Endothelial cell of umbilical vein (primary cell): ENCODE data around the gene RPA1. TPM values are rescaled to one million over a fixed set of nuclear protein-coding genes. Genes with fewer than 3 reads are reported as not detected.

Source experiments
- BruUV-seq: library from RNA; stranded (reverse); fragments of 400-500 nt; replicated peaks from 2 replicates; lab custom pipeline; 2021; lab: Mats Ljungman, UMichigan
- CTCF ChIA-PET: fragments of 300-600, 350-600 bp; sonication (Branson Sonifier 250); formaldehyde crosslinking; loops from one replicate; lab custom pipeline; 2021; ENCODE audit warnings: antibody characterized with exemption, inconsistent platforms; lab: Charles Lee
- POLR2A ChIA-PET: fragments of 300-600, 350-600 bp; sonication (Branson Sonifier 250); formaldehyde crosslinking; loops from one replicate; lab custom pipeline; 2021; ENCODE audit warnings: antibody characterized with exemption, inconsistent platforms; lab: Charles Lee
- DNase-seq: peaks from one replicate; pipeline ENCODE4 v3.0.0-alpha.2; 2011; ENCODE audit warnings: low read depth, low spot score
- FAIRE-seq: peaks from 2 replicates; lab custom pipeline; 2011; peaks lifted over from hg19 to GRCh38; lab: Jason Lieb, UNC
- H2AFZ ChIP-seq: 2 replicates; pipeline ENCODE4 v1.6.0; 2012; ENCODE audit warnings: low read depth, low read length, control low read depth, inconsistent platforms
- H3K27ac ChIP-seq: 2 replicates; pipeline ENCODE4 v1.5.1; 2011; ENCODE audit warnings: low read depth, mild to moderate bottlenecking, control low read depth, low read length, moderate library complexity; ENCODE audit not compliant: insufficient read depth
- H3K27me3 ChIP-seq, 2 experiments: 2 replicates each; pipeline versions ENCODE4 v1.6.0 to v1.6.1; 2011; ENCODE audit warnings: low read length in 2 of 2, mixed read lengths in 1 of 2; ENCODE audit not compliant: control insufficient read depth in 2 of 2, insufficient read depth in 2 of 2
- H3K36me3 ChIP-seq, 2 experiments: 2 replicates in 1 of 2; 3 replicates in 1 of 2; pipeline ENCODE4 v1.5.1; 2011; ENCODE audit warnings: low read length in 2 of 2, mild to moderate bottlenecking in 1 of 2, moderate library complexity in 1 of 2; ENCODE audit not compliant: control insufficient read depth in 2 of 2, insufficient read depth in 2 of 2; ENCODE audit errors: extremely low read depth in 1 of 2
- H3K4me1 ChIP-seq: 3 replicates; pipeline ENCODE4 v1.5.1; 2011; ENCODE audit warnings: mild to moderate bottlenecking, low read length; ENCODE audit not compliant: control insufficient read depth, insufficient read depth; ENCODE audit errors: extremely low read depth
- H3K4me2 ChIP-seq: 2 replicates; pipeline ENCODE4 v1.6.1; 2011; ENCODE audit warnings: low read length, control low read depth, mixed read lengths; ENCODE audit not compliant: insufficient read depth
- H3K4me3 ChIP-seq, 3 experiments: fragments of 200-600 bp in 1 of 3; sonication (generic), shearing (Covaris generic) in 1 of 3; replicated peaks in 1 of 3; 2 replicates each; pipeline ENCODE4 v1.5.1; 2011 to 2016; ENCODE audit warnings: control low read depth in 3 of 3, low read length in 3 of 3, mild to moderate bottlenecking in 2 of 3, inconsistent platforms in 1 of 3, low read depth in 1 of 3, moderate library complexity in 1 of 3; ENCODE audit not compliant: insufficient read depth in 1 of 3
- H3K79me2 ChIP-seq: 2 replicates; pipeline ENCODE4 v1.6.0; 2012; ENCODE audit warnings: low read length, inconsistent platforms; ENCODE audit not compliant: control insufficient read depth, insufficient read depth
- H3K9ac ChIP-seq: replicated peaks from 2 replicates; pipeline ENCODE3; 2011; ENCODE audit warnings: low read length, control low read depth; ENCODE audit not compliant: insufficient read depth; ENCODE audit errors: extremely low read depth
- H3K9me1 ChIP-seq: replicated peaks from 3 replicates; pipeline ENCODE4 v1.6.0; 2011; ENCODE audit warnings: mild to moderate bottlenecking, low read length; ENCODE audit not compliant: control insufficient read depth, insufficient read depth; ENCODE audit errors: extremely low read depth
- H3K9me3 ChIP-seq: replicated peaks from 2 replicates; pipeline ENCODE4 v1.5.1; 2012; ENCODE audit warnings: low read length, inconsistent platforms; ENCODE audit not compliant: control insufficient read depth, insufficient read depth
- H4K20me1 ChIP-seq: replicated peaks from 2 replicates; pipeline ENCODE3; 2011; ENCODE audit warnings: mild to moderate bottlenecking, low read length; ENCODE audit not compliant: control insufficient read depth, insufficient read depth; ENCODE audit errors: extremely low read depth
- EZH2 ChIP-seq: IDR thresholded peaks from 2 replicates; pipeline ENCODE4 v1.6.1; 2012; ENCODE audit warnings: borderline replicate concordance, low read depth, mild to moderate bottlenecking, moderate library complexity, low read length, inconsistent platforms; ENCODE audit not compliant: severe bottlenecking
- FOS ChIP-seq: IDR thresholded peaks from 2 replicates; pipeline ENCODE4 v1.6.1; 2011; ENCODE audit warnings: mild to moderate bottlenecking, low read length, moderate library complexity, borderline replicate concordance; ENCODE audit not compliant: insufficient read depth
- JUN ChIP-seq: IDR thresholded peaks from 2 replicates; pipeline ENCODE4 v1.6.1; 2011; ENCODE audit warnings: borderline replicate concordance, low read depth; ENCODE audit not compliant: insufficient read length, insufficient read depth
- MYC ChIP-seq: IDR thresholded peaks from one replicate; pipeline ENCODE4 v1.6.1; 2011; ENCODE audit warnings: mild to moderate bottlenecking, low read depth, low read length
- POLR2AphosphoS5 ChIP-seq: IDR thresholded peaks from 2 replicates; pipeline ENCODE4 v1.6.1; 2012; ENCODE audit warnings: low read depth, mild to moderate bottlenecking, control low read depth, low read length, moderate library complexity; ENCODE audit not compliant: insufficient read depth
- dilution Hi-C: fragments of 300-500 bp; cut with MboI; formaldehyde crosslinking; loops from one replicate; pipeline ENCODE4 v1.15.0; 2019; ENCODE audit warnings: low sequenced_read_pairs; ENCODE audit not compliant: extremely low pct_ligation_motif_present
- intact Hi-C: fragments of 100-400 bp; cut with micrococcal nuclease; formaldehyde crosslinking; loops from one replicate; pipeline ENCODE4 v1.10.0; 2022
- polyA plus RNA-seq, 4 experiments: library from polyadenylated mRNA; depleted of rRNA in 3 of 4; stranded (reverse) in 3 of 4; unstranded in 1 of 4; fragments of >200 nt; gene quantifications; 2 replicates each; pipeline versions ENCODE4 v1.2.1 to v1.2.3, GENCODE V29; 2011 to 2012; ENCODE audit warnings: missing spikeins in 1 of 4
- total RNA-seq: library from RNA; stranded (reverse); gene quantifications from 2 replicates; pipeline ENCODE4 v1.2.3, GENCODE V29; 2021

RPA1 gene
- total and polyA plus RNA-seq, 2 donors (not counting 3 experiments of a cell fraction or from before 2014, with no cell fraction given): 50.5 to 123 TPM

DNA sequence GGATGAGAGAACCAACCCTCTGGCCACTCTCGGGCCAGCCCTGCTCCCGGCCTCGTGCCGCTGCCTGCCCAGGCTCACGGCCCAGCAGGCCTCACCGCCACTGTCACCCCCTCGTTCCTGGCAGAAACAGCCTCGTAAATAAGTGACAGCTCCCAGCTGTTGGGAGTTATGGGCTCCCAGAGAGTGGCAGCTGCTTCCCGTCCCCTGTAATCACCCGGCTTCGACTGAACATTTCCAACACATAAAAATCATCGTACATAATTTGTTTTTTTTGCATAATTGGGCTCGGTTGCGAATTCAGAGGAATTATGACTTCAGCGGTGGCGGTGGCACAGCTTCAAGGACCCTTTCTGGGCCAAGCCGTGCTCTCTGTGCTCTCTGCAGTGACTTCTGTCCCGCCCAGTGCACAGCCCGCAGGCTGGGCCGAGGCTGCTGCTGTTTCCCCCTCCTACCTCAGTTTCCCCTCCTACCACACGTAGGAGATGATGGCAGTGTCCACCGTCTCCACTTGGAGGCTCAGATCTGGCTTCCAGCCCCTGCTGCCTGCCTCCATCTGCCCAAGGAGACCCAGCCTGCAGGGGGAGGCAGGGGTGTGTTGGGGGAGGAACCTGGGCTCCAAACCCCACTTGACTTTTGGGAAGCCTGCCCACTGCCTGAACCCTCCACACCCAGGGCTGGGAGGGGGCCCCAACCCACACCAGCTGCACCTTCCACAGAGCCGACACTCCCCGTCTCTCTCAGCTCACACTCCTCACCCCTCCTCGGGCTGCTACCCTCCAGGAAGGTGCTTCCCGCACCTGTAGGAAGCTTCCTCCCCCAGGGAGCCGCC is 110.4 kb downstream of the RPA1 start:
- Histone ChIP-seq H3K4me2 (no peak overlapping the region), H3K9me3 (no peaks in the 10 kb centered on the region), H3K4me3 (no peak overlapping the region), H3K27me3 (no peaks in the 10 kb centered on the region), H2AFZ (no peak overlapping the region), H3K27ac (no peak overlapping the region), H4K20me1 (no peaks in the 10 kb centered on the region), H3K9me1 (no peaks in the 10 kb centered on the region), H3K9ac (no peak overlapping the region), H3K79me2 (no peaks in the 10 kb centered on the region), H3K36me3 (no peaks in the 10 kb centered on the region), H3K4me1 (no peaks in the 10 kb centered on the region)
- BruUV-seq: no TSS peak
- TF ChIP-seq POLR2AphosphoS5 (no peak), EZH2 (no peak), FOS (no peak)
- DNase-seq (no peak), FAIRE-seq (no peak)
- dilution Hi-C loops (no loop called here), intact Hi-C loops (no loop called here)
- CTCF ChIA-PET: interaction anchor here (1.8 kb wide), 1 partner anchor 31 kb away, joined by 8 read pairs; no protein-coding TSS in a partner anchor
- POLR2A ChIA-PET: no interaction called here

GRCh38 chr17:1940810-1941185 is 111.0 kb downstream of the RPA1 start:
- CTCF ChIA-PET: interaction anchor here (1.8 kb wide), 1 partner anchor 32 kb away, joined by 8 read pairs; no protein-coding TSS in a partner anchor
- no peaks in the 10 kb centered on the region for H3K4me1 ChIP-seq
- no peak overlapping the region for H3K9ac ChIP-seq
- H4K20me1 ChIP-seq: no peaks in the 10 kb centered on the region
- H2AFZ ChIP-seq: no peak overlapping the region
- POLR2A ChIA-PET: no interaction called here
- no peak overlapping the region for H3K4me3 ChIP-seq
- intact Hi-C loops (no loop called here), dilution Hi-C loops (no loop called here)
- FAIRE-seq (no peak), DNase-seq (no peak)
- H3K27me3 ChIP-seq: no peaks in the 10 kb centered on the region
- no peak overlapping the region for H3K4me2 ChIP-seq
- H3K27ac ChIP-seq: no peak overlapping the region
- TF ChIP-seq MYC (no peak), JUN (no peak), FOS (no peak)
- H3K9me1 ChIP-seq: no peaks in the 10 kb centered on the region
- H3K79me2 ChIP-seq: no peaks in the 10 kb centered on the region
- no peaks in the 10 kb centered on the region for H3K36me3 ChIP-seq
- no peaks in the 10 kb centered on the region for H3K9me3 ChIP-seq
- no TSS peak for BruUV-seq
